Tibial nerve (tissue), 4 donors: ENCODE results near the gene DAAM2. TPM values are rescaled to one million over a fixed set of nuclear protein-coding genes. Genes with fewer than 3 reads are reported as not detected.

Source experiments
- DNase-seq, 2 donors: peaks; one replicate each; pipeline ENCODE4 v3.0.0-alpha.2; 2019; ENCODE audit warnings: low spot score in 2 of 2
- H3K27ac ChIP-seq, 4 donors: fragments of 200-600 bp; sonication (generic) in 3 of 4; one replicate each; pipeline ENCODE4 v1.5.1; 2017 to 2019; ENCODE audit warnings: mild to moderate bottlenecking in 1 of 4
- H3K27me3 ChIP-seq, 2 donors: fragments of 200-600 bp; sonication (generic) in 1 of 2; one replicate each; pipeline versions ENCODE4 v1.5.1 to v1.6.0; 2017 to 2019
- H3K36me3 ChIP-seq, 3 donors: fragments of 200-600 bp; sonication (generic); one replicate each; pipeline ENCODE4 v1.5.1; 2018 to 2019
- H3K4me1 ChIP-seq, 4 donors: fragments of 200-600 bp; sonication (generic) in 3 of 4; one replicate each; pipeline ENCODE4 v1.5.1; 2017 to 2019
- H3K4me3 ChIP-seq, 4 donors: fragments of 200-600 bp; sonication (generic) in 3 of 4; one replicate each; pipeline ENCODE4 v1.5.1; 2017 to 2019; ENCODE audit warnings: mild to moderate bottlenecking in 1 of 4, moderate library complexity in 1 of 4
- H3K9me3 ChIP-seq, 4 donors: fragments of 200-600 bp; sonication (generic) in 3 of 4; one replicate each; pipeline ENCODE4 v1.5.1; 2017 to 2019
- EP300 ChIP-seq, 2 donors: sonication (generic); formaldehyde crosslinking; IDR thresholded peaks; one replicate each; pipeline ENCODE4 v1.6.1; 2017; ENCODE audit warnings: antibody characterized with exemption in 2 of 2, mild to moderate bottlenecking in 1 of 2
- POLR2A ChIP-seq, 2 donors: fragments of 450-650 bp; IDR thresholded peaks; one replicate each; pipeline ENCODE4 v1.6.1; 2017; ENCODE audit warnings: antibody characterized with exemption in 2 of 2, mild to moderate bottlenecking in 2 of 2, moderate library complexity in 2 of 2
- WGBS, 2 donors: methylation state at CpG; one replicate each; pipeline ENCODE4 v1.1.5; 2018; 5-methylcytosine and 5-hydroxymethylcytosine counted together
- total RNA-seq, 4 donors: library from RNA; depleted of rRNA; stranded (reverse); fragments of >200 nt; gene quantifications; one replicate each; pipeline ENCODE4 v1.1.0, GENCODE V29; 2016
- TF ChIP-seq, protein P1 (sequence below), 5 experiments: fragments of 200-600 bp in 3 of 5; fragments of 450-650 bp in 2 of 5; sonication (generic) in 3 of 5; IDR thresholded peaks; one replicate each; pipeline ENCODE4 v1.5.1; 2016 to 2019; ENCODE audit warnings: antibody characterized with exemption in 5 of 5, mild to moderate bottlenecking in 3 of 5, moderate library complexity in 2 of 5

Gene DAAM2
- total RNA-seq, 4 donors from 2014 or later = 73.9 to 133 (median 93.3) TPM

DNA sequence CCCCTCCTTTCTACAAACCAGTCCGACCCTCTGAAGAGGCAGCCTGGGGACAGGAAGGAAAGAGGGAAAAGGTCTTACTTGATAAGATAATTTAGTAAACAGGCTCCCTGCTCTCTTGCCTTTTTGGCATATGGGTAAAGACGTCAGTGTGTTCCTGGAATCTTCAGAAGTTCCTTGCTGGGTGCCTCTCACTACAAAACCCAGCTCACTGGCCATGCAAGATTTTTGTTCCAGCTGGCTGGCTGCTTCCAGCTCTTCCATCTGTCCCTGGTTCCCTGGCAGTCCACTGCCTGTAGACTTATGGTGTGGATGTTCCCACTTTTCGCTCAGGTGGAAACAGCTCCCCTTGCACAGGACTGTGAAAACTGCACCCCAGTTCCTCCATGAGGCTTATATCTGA lies 84.7 kb downstream of the DAAM2 start:
- no peak overlapping the region for H3K4me3 ChIP-seq
- peaks cover 0 to 89% (median 0%) of the 10 kb centered on the region in 3 donors for H3K36me3 ChIP-seq
- WGBS, 2 donors = 78 to 81% methylated on average over 3 of the region's 3 CpGs
- H3K27ac ChIP-seq = no peak overlapping the region
- DNase-seq = no peak
- TF ChIP-seq POLR2A (IDR thresholded peaks at IDR 0.05) = no peak
- TF ChIP-seq, protein P1, sequence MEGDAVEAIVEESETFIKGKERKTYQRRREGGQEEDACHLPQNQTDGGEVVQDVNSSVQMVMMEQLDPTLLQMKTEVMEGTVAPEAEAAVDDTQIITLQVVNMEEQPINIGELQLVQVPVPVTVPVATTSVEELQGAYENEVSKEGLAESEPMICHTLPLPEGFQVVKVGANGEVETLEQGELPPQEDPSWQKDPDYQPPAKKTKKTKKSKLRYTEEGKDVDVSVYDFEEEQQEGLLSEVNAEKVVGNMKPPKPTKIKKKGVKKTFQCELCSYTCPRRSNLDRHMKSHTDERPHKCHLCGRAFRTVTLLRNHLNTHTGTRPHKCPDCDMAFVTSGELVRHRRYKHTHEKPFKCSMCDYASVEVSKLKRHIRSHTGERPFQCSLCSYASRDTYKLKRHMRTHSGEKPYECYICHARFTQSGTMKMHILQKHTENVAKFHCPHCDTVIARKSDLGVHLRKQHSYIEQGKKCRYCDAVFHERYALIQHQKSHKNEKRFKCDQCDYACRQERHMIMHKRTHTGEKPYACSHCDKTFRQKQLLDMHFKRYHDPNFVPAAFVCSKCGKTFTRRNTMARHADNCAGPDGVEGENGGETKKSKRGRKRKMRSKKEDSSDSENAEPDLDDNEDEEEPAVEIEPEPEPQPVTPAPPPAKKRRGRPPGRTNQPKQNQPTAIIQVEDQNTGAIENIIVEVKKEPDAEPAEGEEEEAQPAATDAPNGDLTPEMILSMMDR (IDR thresholded peaks at IDR 0.05) = no peak
- TF ChIP-seq EP300 (IDR thresholded peaks at IDR 0.05) = no peak
- H3K4me1 ChIP-seq = peaks cover 0 to 27% (median 7%) of the 10 kb centered on the region in 4 donors
- no peaks in the 10 kb centered on the region for H3K9me3 ChIP-seq
- no peaks in the 10 kb centered on the region for H3K27me3 ChIP-seq

DNA sequence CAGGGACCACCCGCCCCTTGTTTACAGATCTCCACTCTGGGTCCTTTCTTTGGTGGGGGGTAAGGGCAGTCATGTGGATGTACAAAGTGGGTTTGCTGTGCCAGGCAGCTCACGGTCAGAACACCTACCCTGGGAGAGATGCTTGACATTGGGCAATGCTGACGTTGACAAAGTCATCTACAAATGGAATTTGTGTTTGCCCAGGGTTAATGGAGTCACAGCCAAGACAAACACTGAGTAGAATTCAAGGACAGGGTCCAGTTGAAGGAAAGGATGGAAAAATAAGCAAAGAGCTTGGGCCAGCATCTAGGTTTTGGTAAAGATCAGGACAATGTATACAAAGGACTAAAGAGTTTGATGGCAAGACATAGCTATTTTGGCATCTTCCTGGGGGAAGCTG lies 87.4 kb downstream of the DAAM2 start:
- no peak for DNase-seq
- H3K9me3 ChIP-seq = no peaks in the 10 kb centered on the region
- H3K36me3 ChIP-seq = peaks cover 0 to 66% (median 0%) of the 10 kb centered on the region in 3 donors
- TF ChIP-seq EP300 (IDR thresholded peaks at IDR 0.05) (no peak), POLR2A (IDR thresholded peaks at IDR 0.05) (no peak)
- TF ChIP-seq, protein P1 (IDR thresholded peaks at IDR 0.05) = no peak
- WGBS, 2 donors = 65 to 78% methylated on average over 3 of the region's 3 CpGs
- H3K4me3 ChIP-seq = no peak overlapping the region
- peak overlapping the region in 2 of 4 donors; percentile 63 to 84 for H3K27ac ChIP-seq
- H3K4me1 ChIP-seq = peaks cover 0 to 52% (median 19%) of the 10 kb centered on the region in 4 donors
- H3K27me3 ChIP-seq = no peaks in the 10 kb centered on the region

DNA sequence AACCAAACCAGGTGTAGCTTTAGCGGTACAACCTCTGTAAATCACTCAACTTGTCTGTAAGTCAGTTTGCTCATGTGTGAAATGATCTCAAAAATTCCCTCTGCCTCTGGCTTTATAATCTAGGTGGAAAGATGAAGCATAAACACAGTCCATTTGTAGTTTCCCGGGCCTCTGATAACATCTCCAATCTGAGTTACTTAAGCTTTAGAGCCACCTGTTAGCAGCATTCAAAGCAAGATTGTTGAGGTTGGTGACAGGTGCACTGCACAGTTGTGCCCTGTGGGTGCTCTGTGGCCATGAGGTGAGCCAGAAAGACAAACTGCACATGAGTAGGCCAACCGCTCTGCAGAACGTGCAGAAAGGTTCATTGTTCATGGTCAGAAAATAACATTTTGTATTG lies 88.4 kb downstream of the DAAM2 start:
- DNase-seq = no peak
- Histone ChIP-seq H3K9me3 (no peaks in the 10 kb centered on the region), H3K36me3 (peaks cover 0 to 63% (median 0%) of the 10 kb centered on the region in 3 donors), H3K27me3 (no peaks in the 10 kb centered on the region), H3K4me3 (no peak overlapping the region), H3K4me1 (peaks cover 0 to 63% (median 19%) of the 10 kb centered on the region in 4 donors), H3K27ac (peak overlapping the region in 2 of 4 donors; percentile 84 to 86)
- TF ChIP-seq, protein P1 (IDR thresholded peaks at IDR 0.05) = no peak
- TF ChIP-seq POLR2A (IDR thresholded peaks at IDR 0.05) (no peak), EP300 (IDR thresholded peaks at IDR 0.05) (no peak)
- 70 to 76% methylated on average over 4 of the region's 4 CpGs for WGBS, 2 donors

DNA sequence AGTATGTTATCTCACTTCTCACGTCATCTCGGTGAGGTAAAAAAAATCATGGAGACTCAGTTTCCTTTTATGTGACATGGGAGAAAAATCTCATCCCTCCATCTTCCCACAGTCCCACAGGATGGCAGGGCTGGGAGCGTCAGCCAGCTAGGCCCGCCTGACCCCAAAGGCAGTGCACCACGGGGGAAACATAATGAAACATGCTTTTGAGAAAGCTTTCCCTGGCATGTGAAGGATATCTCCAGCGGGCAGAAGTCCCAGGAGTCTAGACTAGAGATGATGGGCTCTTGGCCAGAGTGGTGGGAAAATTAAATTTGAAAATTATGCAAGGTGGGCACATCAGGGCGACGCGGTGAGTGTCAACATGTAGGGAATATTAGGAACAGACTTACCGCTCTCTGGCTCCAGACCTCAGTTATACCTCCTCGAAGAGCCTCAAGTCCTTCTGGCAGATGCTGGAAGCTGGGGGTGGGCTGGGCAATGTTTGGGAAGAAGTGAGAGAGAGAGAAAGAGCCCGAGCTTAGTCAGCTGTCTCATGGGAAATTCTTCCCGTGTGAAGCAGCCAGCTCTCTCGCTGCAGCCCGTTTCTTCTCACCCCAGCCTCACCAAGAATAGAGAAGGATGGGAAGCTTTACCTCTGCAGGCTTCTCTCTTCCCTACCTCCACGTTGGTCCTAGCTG lies 89.8 kb downstream of the DAAM2 start:
- WGBS, 2 donors = 30 to 36% methylated on average over 16 of the region's 16 CpGs
- TF ChIP-seq, protein P1 (IDR thresholded peaks at IDR 0.05) = no peak
- no peak for TF ChIP-seq EP300 (IDR thresholded peaks at IDR 0.05)
- TF ChIP-seq POLR2A (IDR thresholded peaks at IDR 0.05) = no peak
- Histone ChIP-seq H3K4me1 (peaks cover 0 to 77% (median 25%) of the 10 kb centered on the region in 4 donors), H3K9me3 (no peaks in the 10 kb centered on the region), H3K27ac (peak overlapping the region; percentile 41 to 86 (median 76)), H3K27me3 (no peaks in the 10 kb centered on the region), H3K36me3 (peaks cover 0 to 49% (median 0%) of the 10 kb centered on the region in 3 donors), H3K4me3 (no peak overlapping the region)
- DNase-seq = peak in 1 of 2 donors; percentile 36

DNA sequence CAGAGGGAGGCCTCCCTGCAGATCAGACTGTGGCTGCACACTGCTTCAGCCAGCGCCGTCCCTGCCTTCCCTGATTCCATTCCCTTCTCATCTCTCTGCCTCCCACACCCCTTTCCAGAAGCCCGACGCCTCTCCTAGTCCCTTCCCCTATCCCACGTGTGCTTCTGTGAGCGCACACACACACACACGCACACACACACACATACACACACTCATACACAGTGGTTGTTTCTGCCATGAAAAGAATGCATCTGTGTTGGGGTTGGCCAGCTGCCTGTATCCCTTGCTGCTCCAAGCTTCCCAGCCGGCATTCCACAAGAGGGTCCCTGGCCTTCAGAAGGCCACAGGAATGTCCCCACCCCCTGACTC lies 90.3 kb downstream of the DAAM2 start:
- 10 to 17% methylated on average over 8 of the region's 8 CpGs for WGBS, 2 donors
- Histone ChIP-seq H3K9me3 (no peaks in the 10 kb centered on the region), H3K4me1 (peaks cover 0 to 82% (median 30%) of the 10 kb centered on the region in 4 donors), H3K36me3 (peaks cover 0 to 44% (median 0%) of the 10 kb centered on the region in 3 donors), H3K27me3 (no peaks in the 10 kb centered on the region), H3K4me3 (no peak overlapping the region), H3K27ac (peak overlapping the region; percentile 41 to 86 (median 76))
- peak; percentile 53 to 79 for DNase-seq
- no peak for TF ChIP-seq POLR2A (IDR thresholded peaks at IDR 0.05)
- TF ChIP-seq EP300 (IDR thresholded peaks at IDR 0.05) = peak in 1 of 2 donors; percentile 83
- TF ChIP-seq, protein P1 (IDR thresholded peaks at IDR 0.05) = no peak
